B cell (primary cell): ENCODE results near the gene CASP14. TPM values are rescaled to one million over a fixed set of nuclear protein-coding genes. Genes with fewer than 3 reads are reported as not detected.
A peak's percentile ranks its signal among the peaks of the same experiment; 100 is the strongest.

ENCODE experiments used
- ATAC-seq: fragments of 200-7000 bp; cut with Tn5 transposase; one replicate; pipeline ENCODE4 v1.10.0; 2021; ENCODE audit warnings: low read depth, mild to moderate bottlenecking, moderate number of reproducible peaks, moderate library complexity
- CTCF ChIA-PET: fragments of 350-600 bp; sonication (Branson Sonifier 250); formaldehyde crosslinking; loops from one replicate; lab custom pipeline; 2021; ENCODE audit warnings: antibody characterized with exemption, inconsistent platforms; lab: Charles Lee
- POLR2A ChIA-PET: fragments of 350-600 bp; sonication (Branson Sonifier 250); formaldehyde crosslinking; loops from one replicate; lab custom pipeline; 2021; ENCODE audit warnings: antibody characterized with exemption; lab: Charles Lee
- DNase-seq: peaks from one replicate; pipeline ENCODE4 v3.0.0; 2013
- H2AFZ ChIP-seq: 2 replicates; pipeline ENCODE4 v1.6.1; 2012; ENCODE audit warnings: mild to moderate bottlenecking, low read depth, low read length; ENCODE audit not compliant: insufficient read depth, poor library complexity, severe bottlenecking
- H3K27ac ChIP-seq, 2 donors: 1 replicate in 1 of 2; 2 replicates in 1 of 2; pipeline ENCODE4 v1.5.1; 2012 to 2013; ENCODE audit warnings: low read length in 2 of 2, mild to moderate bottlenecking in 2 of 2, moderate library complexity in 1 of 2
- H3K27me3 ChIP-seq, 4 experiments: fragments of 200-600 bp in 1 of 4; sonication (generic) in 1 of 4; replicated peaks in 1 of 4; 1 replicate in 2 of 4; 2 replicates in 2 of 4; pipeline versions ENCODE4 v1.6.1 to v1.7.0; 2013 to 2016; ENCODE audit warnings: low read length in 3 of 4, mild to moderate bottlenecking in 2 of 4, mixed read lengths in 1 of 4, moderate library complexity in 1 of 4; ENCODE audit not compliant: insufficient read depth in 4 of 4, control insufficient read depth in 3 of 4; ENCODE audit errors: control extremely low read depth in 1 of 4
- H3K36me3 ChIP-seq, 2 experiments: replicated peaks in 1 of 2; 1 replicate in 1 of 2; 2 replicates in 1 of 2; pipeline versions ENCODE4 v1.6.1 to v1.7.1; 2013; ENCODE audit warnings: low read length in 1 of 2; ENCODE audit not compliant: insufficient read depth in 2 of 2, control insufficient read depth in 1 of 2; ENCODE audit errors: control extremely low read depth in 1 of 2, extremely low read depth in 1 of 2
- H3K4me1 ChIP-seq, 2 donors: fragments of 200-600 bp in 1 of 2; sonication (generic) in 1 of 2; 1 replicate in 1 of 2; 2 replicates in 1 of 2; pipeline versions ENCODE4 v1.5.1 to v1.6.1; 2013 to 2017; ENCODE audit warnings: low read length in 2 of 2; ENCODE audit not compliant: control insufficient read depth in 2 of 2, insufficient read depth in 2 of 2
- H3K4me2 ChIP-seq: replicated peaks from 2 replicates; pipeline ENCODE3; 2012; ENCODE audit warnings: mild to moderate bottlenecking, low read depth, low read length; ENCODE audit not compliant: poor library complexity, severe bottlenecking
- H3K4me3 ChIP-seq, 5 experiments: fragments of 200-600 bp in 1 of 5; sonication (generic) in 1 of 5; 1 replicate in 3 of 5; 2 replicates in 2 of 5; pipeline versions ENCODE4 v1.5.1 to v1.7.0; 2011 to 2016; ENCODE audit warnings: low read length in 4 of 5, mild to moderate bottlenecking in 4 of 5, low read depth in 2 of 5, control low read depth in 1 of 5, moderate library complexity in 1 of 5; ENCODE audit not compliant: insufficient read depth in 1 of 5; ENCODE audit errors: control extremely low read depth in 1 of 5, extremely low read depth in 1 of 5
- H3K79me2 ChIP-seq: fragments of 200-600 bp; sonication (generic); one replicate; pipeline ENCODE4 v1.6.0; 2016; ENCODE audit warnings: low read length; ENCODE audit not compliant: control insufficient read depth, insufficient read depth
- H3K9ac ChIP-seq: fragments of 200-600 bp; sonication (generic); 2 replicates; pipeline ENCODE4 v1.6.1; 2017; ENCODE audit warnings: mild to moderate bottlenecking, low read length, moderate library complexity
- H3K9me3 ChIP-seq, 3 donors: one replicate each; pipeline versions ENCODE4 v1.6.1 to v1.7.1; 2013; ENCODE audit warnings: low read length in 2 of 3; ENCODE audit not compliant: control insufficient read depth in 2 of 3, insufficient read depth in 1 of 3; ENCODE audit errors: control extremely low read depth in 1 of 3
- H4K20me1 ChIP-seq: 2 replicates; pipeline ENCODE4 v1.6.0; 2012; ENCODE audit warnings: mild to moderate bottlenecking, low read length; ENCODE audit not compliant: insufficient read depth, control insufficient read depth, poor library complexity, severe bottlenecking
- H3K27ac Mint-ChIP-seq: one replicate; pipeline ENCODE4 v1.8.0; 2021; ENCODE audit warnings: mixed read lengths
- H3K27me3 Mint-ChIP-seq: one replicate; pipeline ENCODE4 v1.8.0; 2021; ENCODE audit warnings: mixed read lengths
- H3K4me1 Mint-ChIP-seq: one replicate; pipeline ENCODE4 v1.8.0; 2021; ENCODE audit warnings: mixed read lengths
- H3K4me3 Mint-ChIP-seq: one replicate; pipeline ENCODE4 v1.8.0; 2021; ENCODE audit warnings: mixed read lengths
- H3K9me3 Mint-ChIP-seq: one replicate; pipeline ENCODE4 v1.8.0; 2022; ENCODE audit warnings: mixed read lengths; ENCODE audit not compliant: insufficient read depth
- CTCF ChIP-seq: fragments of 200-600 bp; IDR thresholded peaks from one replicate; pipeline ENCODE4 v1.8.0; 2022; ENCODE audit warnings: antibody characterized with exemption, mild to moderate bottlenecking
- EZH2 ChIP-seq: IDR thresholded peaks from 2 replicates; pipeline ENCODE4 v1.6.1; 2012; ENCODE audit warnings: borderline replicate concordance, low read depth, mild to moderate bottlenecking, moderate library complexity, low read length; ENCODE audit not compliant: insufficient read depth, poor library complexity, severe bottlenecking
- WGBS: methylation state at CpG from one replicate; pipeline ENCODE4 v1.1.5; 2013; ENCODE audit warnings: missing lambda C conversion rate; ENCODE audit not compliant: insufficient coverage; 5-methylcytosine and 5-hydroxymethylcytosine counted together
- intact Hi-C: fragments of 100-400 bp; cut with micrococcal nuclease; formaldehyde crosslinking; loops from one replicate; pipeline ENCODE4 v1.10.0; 2022
- polyA plus RNA-seq: library from polyadenylated mRNA; depleted of rRNA; stranded (reverse); fragments of >200 nt; gene quantifications from 2 replicates; pipeline ENCODE4 v1.2.3, GENCODE V29; 2012
- total RNA-seq, 2 donors: library from RNA; stranded (reverse); fragments of 120-200 nt in 1 of 2; gene quantifications; 1 replicate in 1 of 2; 2 replicates in 1 of 2; pipeline versions ENCODE4 v1.2.3 to v1.2.4, GENCODE V29; 2013 to 2022

Gene CASP14
- total and polyA plus RNA-seq, 2 donors (not counting 1 experiment from before 2014, with no cell fraction given) = not detected

- no peak overlapping the region for H3K4me3 Mint-ChIP-seq
- POLR2A ChIA-PET = no interaction called here
- H3K9me3 Mint-ChIP-seq = no peaks in the 10 kb centered on the region
- H3K27ac Mint-ChIP-seq = no peak overlapping the region
- no peaks in the 10 kb centered on the region for H4K20me1 ChIP-seq
- H3K4me1 Mint-ChIP-seq = no peaks in the 10 kb centered on the region
- TF ChIP-seq EZH2 (no peak), CTCF (no peak)
- H3K9me3 ChIP-seq = peaks cover 0 to 4% (median 0%) of the 10 kb centered on the region in 3 donors
- no peak overlapping the region for H3K4me2 ChIP-seq
- no peaks in the 10 kb centered on the region for H3K4me1 ChIP-seq
- H3K4me3 ChIP-seq = no peak overlapping the region
- no peak overlapping the region for H3K27ac ChIP-seq
- peaks cover 9% of the 10 kb centered on the region for H3K27me3 Mint-ChIP-seq
- H3K27me3 ChIP-seq = peaks cover 0 to 7% (median 0%) of the 10 kb centered on the region in 4 experiments
- intact Hi-C loops = loop anchor here (5.0 kb wide), 1 partner anchor 153 kb away; no protein-coding TSS in a partner anchor
- no peak for ATAC-seq
- no peak overlapping the region for H3K9ac ChIP-seq
- no peaks in the 10 kb centered on the region for H3K79me2 ChIP-seq
- 13% methylated on average over 2 of the region's 2 CpGs for WGBS
- no peak overlapping the region for H2AFZ ChIP-seq
- peak; percentile 40 for DNase-seq
- H3K36me3 ChIP-seq = no peaks in the 10 kb centered on the region
- CTCF ChIA-PET = interaction anchor here (0.6 to 0.7 kb wide), 2 partner anchors 42 to 64 kb away, joined by 6 read pairs; no protein-coding TSS in a partner anchor
Measured at GRCh38 chr19:15025217-15025616, 24.1 kb upstream of the CASP14 start.

GRCh38 chr19:15028490-15028889, 20.8 kb upstream of the CASP14 start:
- Histone ChIP-seq H3K79me2 (no peaks in the 10 kb centered on the region), H3K27me3 (no peaks in the 10 kb centered on the region), H3K27ac (no peak overlapping the region), H3K9me3 (no peaks in the 10 kb centered on the region), H3K4me3 (no peak overlapping the region), H4K20me1 (no peaks in the 10 kb centered on the region), H2AFZ (no peak overlapping the region), H3K4me2 (no peak overlapping the region), H3K36me3 (no peaks in the 10 kb centered on the region), H3K9ac (no peak overlapping the region), H3K4me1 (no peaks in the 10 kb centered on the region)
- H3K9me3 Mint-ChIP-seq = no peaks in the 10 kb centered on the region
- TF ChIP-seq CTCF = no peak
- no peak for ATAC-seq
- H3K4me3 Mint-ChIP-seq = no peak overlapping the region
- POLR2A ChIA-PET = no interaction called here
- no peak overlapping the region for H3K27ac Mint-ChIP-seq
- DNase-seq = no peak
- intact Hi-C loops = loop anchor here (5.0 kb wide), 1 partner anchor 156 kb away; no protein-coding TSS in a partner anchor
- peaks cover 16% of the 10 kb centered on the region for H3K27me3 Mint-ChIP-seq
- WGBS = 85% methylated on average over 2 of the region's 5 CpGs
- H3K4me1 Mint-ChIP-seq = no peaks in the 10 kb centered on the region
- CTCF ChIA-PET = no interaction called here
